CD4-positive, alpha-beta memory T cell (primary cell): ENCODE measurements around the gene FAM20A. TPM values are rescaled to one million over a fixed set of nuclear protein-coding genes. Genes with fewer than 3 reads are reported as not detected.
A peak's percentile ranks its signal among the peaks of the same experiment; 100 is the strongest.

Experiments
- CTCF ChIA-PET: fragments of 350-600 bp; sonication (Branson Sonifier 250); formaldehyde crosslinking; loops from one replicate; lab custom pipeline; 2021; ENCODE audit warnings: inconsistent platforms; ENCODE audit not compliant: partially characterized antibody; lab: Charles Lee
- POLR2A ChIA-PET: fragments of 350-600 bp; sonication (Branson Sonifier 250); formaldehyde crosslinking; loops from one replicate; lab custom pipeline; 2021; ENCODE audit not compliant: partially characterized antibody; lab: Charles Lee
- DNase-seq, 5 donors: peaks; one replicate each; pipeline versions ENCODE4 v3.0.0 to v3.0.0-alpha.2; 2020 to 2022; ENCODE audit warnings: mixed read lengths in 1 of 5
- H3K27ac ChIP-seq: one replicate; pipeline ENCODE4 v1.7.0; 2013; ENCODE audit warnings: low read depth, low read length
- H3K27me3 ChIP-seq: 2 replicates; pipeline ENCODE4 v1.7.0; 2013; ENCODE audit warnings: mild to moderate bottlenecking, low read length, moderate library complexity; ENCODE audit not compliant: insufficient read depth
- H3K36me3 ChIP-seq: 2 replicates; pipeline ENCODE4 v1.7.0; 2013; ENCODE audit warnings: mild to moderate bottlenecking, low read length, moderate library complexity; ENCODE audit not compliant: insufficient read depth
- H3K4me1 ChIP-seq: 2 replicates; pipeline ENCODE4 v1.7.0; 2013; ENCODE audit warnings: mild to moderate bottlenecking, low read length, moderate library complexity; ENCODE audit not compliant: insufficient read depth
- H3K4me3 ChIP-seq, 2 donors: one replicate each; pipeline ENCODE4 v1.7.0; 2013; ENCODE audit warnings: low read length in 2 of 2, mild to moderate bottlenecking in 1 of 2
- H3K9me3 ChIP-seq, 2 donors: one replicate each; pipeline ENCODE4 v1.7.0; 2013; ENCODE audit warnings: low read length in 2 of 2, control low read depth in 1 of 2; ENCODE audit not compliant: control insufficient read depth in 1 of 2
- H3K27ac Mint-ChIP-seq, 7 donors: one replicate each; pipeline ENCODE4 v1.8.0; 2020 to 2021; ENCODE audit warnings: mixed read lengths in 7 of 7, mild to moderate bottlenecking in 6 of 7, inconsistent platforms in 3 of 7, moderate library complexity in 3 of 7
- H3K27me3 Mint-ChIP-seq, 2 donors: one replicate each; pipeline ENCODE4 v1.8.0; 2020 to 2021; ENCODE audit warnings: mixed read lengths in 2 of 2
- H3K36me3 Mint-ChIP-seq, 2 donors: one replicate each; pipeline ENCODE4 v1.8.0; 2020 to 2021; ENCODE audit warnings: mixed read lengths in 2 of 2, inconsistent platforms in 1 of 2, mild to moderate bottlenecking in 1 of 2
- H3K4me1 Mint-ChIP-seq, 4 donors: one replicate each; pipeline ENCODE4 v1.8.0; 2020 to 2021; ENCODE audit warnings: mixed read lengths in 4 of 4, mild to moderate bottlenecking in 1 of 4
- H3K4me3 Mint-ChIP-seq, 8 donors: one replicate each; pipeline ENCODE4 v1.8.0; 2020 to 2021; ENCODE audit warnings: mixed read lengths in 8 of 8, mild to moderate bottlenecking in 7 of 8, moderate library complexity in 6 of 8, inconsistent platforms in 3 of 8
- H3K9me3 Mint-ChIP-seq, 8 donors: one replicate each; pipeline ENCODE4 v1.8.0; 2020 to 2021; ENCODE audit warnings: mixed read lengths in 8 of 8, mild to moderate bottlenecking in 5 of 8, inconsistent platforms in 3 of 8, moderate library complexity in 1 of 8
- intact Hi-C: fragments of 100-400 bp; cut with micrococcal nuclease; formaldehyde crosslinking; loops from one replicate; pipeline ENCODE4 v1.15.1; 2023
- polyA plus RNA-seq, 2 donors: library from polyadenylated mRNA; unstranded; fragments of 300-500 nt; fragmentation: Illumina TruSeq; gene quantifications; one replicate each; pipeline ENCODE4 v1.2.3, GENCODE V29; 2021
- total RNA-seq, 2 experiments: library from RNA; stranded (reverse); gene quantifications; one replicate each; pipeline ENCODE4 v1.2.3, GENCODE V29; 2021

Gene FAM20A
- total and polyA plus RNA-seq, 4 experiments from 2014 or later, result 0.08 TPM; not detected in 3

DNA sequence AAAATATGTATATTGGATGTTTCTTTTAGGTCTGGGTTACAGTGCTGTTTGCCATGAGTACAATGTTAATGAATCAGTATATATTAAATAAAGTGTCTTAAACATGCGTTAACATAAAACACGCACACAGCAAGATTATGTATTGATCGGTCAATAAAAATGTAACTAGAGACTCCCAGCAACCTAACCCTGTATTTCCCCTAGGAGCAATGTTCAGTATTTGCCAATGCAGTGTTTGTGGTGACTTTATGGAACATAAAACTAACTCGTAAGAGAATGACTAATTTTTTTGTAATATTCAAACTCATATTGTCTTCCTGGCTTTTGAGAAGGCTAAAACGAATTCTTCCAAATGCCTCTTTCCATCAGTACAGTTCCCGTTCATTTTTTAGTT is 66.5 kb downstream of the FAM20A start:
- ChIA-PET CTCF (no interaction called here), POLR2A (no interaction called here)
- Histone ChIP-seq H3K9me3 (no peaks in the 10 kb centered on the region), H3K4me1 (no peaks in the 10 kb centered on the region), H3K4me3 (no peak overlapping the region), H3K27ac (no peak overlapping the region), H3K27me3 (no peaks in the 10 kb centered on the region), H3K36me3 (peaks cover 36% of the 10 kb centered on the region)
- H3K27me3 Mint-ChIP-seq, result no peaks in the 10 kb centered on the region
- no peak overlapping the region for H3K4me3 Mint-ChIP-seq
- no peak for DNase-seq
- H3K27ac Mint-ChIP-seq, result peak overlapping the region in 1 of 7 donors; percentile 26
- H3K9me3 Mint-ChIP-seq, result no peaks in the 10 kb centered on the region
- peaks cover 0 to 4% (median 3%) of the 10 kb centered on the region in 4 donors for H3K4me1 Mint-ChIP-seq
- peaks cover 53 to 76% of the 10 kb centered on the region in 2 donors for H3K36me3 Mint-ChIP-seq
- intact Hi-C loops, result loop anchor here (10.0 kb wide), 1 partner anchor 710 kb away; no protein-coding TSS in a partner anchor

DNA sequence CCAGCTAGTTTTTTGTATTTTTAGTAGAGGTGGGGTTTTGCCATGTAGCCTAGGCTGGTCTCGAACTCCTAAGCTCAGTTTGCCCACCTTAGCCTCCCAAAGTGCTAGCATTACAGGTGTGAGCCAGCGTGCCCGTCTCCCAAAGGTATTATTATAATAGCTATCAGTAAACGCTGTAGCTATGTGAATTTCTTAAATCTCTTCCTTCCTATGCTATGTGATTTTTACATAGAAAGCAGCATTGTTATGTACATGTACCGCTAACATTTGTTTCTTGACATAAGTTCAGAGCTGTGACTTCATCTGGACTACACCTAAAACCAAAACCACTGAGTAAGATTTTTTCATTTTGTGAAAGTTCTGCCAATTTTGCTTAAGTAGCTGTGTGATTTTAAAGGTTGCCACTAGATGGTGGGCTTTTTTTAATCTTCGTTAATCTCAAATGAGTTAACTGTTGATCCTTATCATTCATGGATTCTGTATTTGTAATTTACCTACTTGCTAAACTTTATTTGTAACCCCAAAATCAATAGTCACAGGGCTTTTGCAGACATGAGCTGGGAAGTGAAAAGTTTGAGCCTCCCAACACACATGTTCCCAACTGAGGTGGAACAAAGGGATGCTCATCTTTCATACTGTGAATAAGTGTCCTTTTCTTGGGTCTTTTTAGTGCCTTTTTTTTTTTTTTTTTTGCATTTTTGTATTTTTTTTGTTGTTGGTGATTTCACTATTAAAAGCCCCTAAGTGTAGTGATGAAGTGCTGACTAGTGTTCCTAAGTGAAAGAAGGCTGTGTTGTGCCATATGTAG is 67.1 kb downstream of the FAM20A start:
- no peak overlapping the region for H3K4me3 Mint-ChIP-seq
- CTCF ChIA-PET, result no interaction called here
- no peaks in the 10 kb centered on the region for H3K27me3 Mint-ChIP-seq
- Histone ChIP-seq H3K27ac (no peak overlapping the region), H3K4me1 (no peaks in the 10 kb centered on the region), H3K27me3 (no peaks in the 10 kb centered on the region), H3K36me3 (peaks cover 42% of the 10 kb centered on the region), H3K4me3 (no peak overlapping the region), H3K9me3 (no peaks in the 10 kb centered on the region)
- H3K36me3 Mint-ChIP-seq, result peaks cover 49 to 76% of the 10 kb centered on the region in 2 donors
- H3K27ac Mint-ChIP-seq, result peak overlapping the region in 2 of 7 donors; percentile 37 to 64
- POLR2A ChIA-PET, result no interaction called here
- DNase-seq, result no peak
- H3K9me3 Mint-ChIP-seq, result no peaks in the 10 kb centered on the region
- intact Hi-C loops, result loop anchor here (10.0 kb wide), 1 partner anchor 711 kb away; no protein-coding TSS in a partner anchor
- peaks cover 0 to 4% (median 3%) of the 10 kb centered on the region in 4 donors for H3K4me1 Mint-ChIP-seq

DNA sequence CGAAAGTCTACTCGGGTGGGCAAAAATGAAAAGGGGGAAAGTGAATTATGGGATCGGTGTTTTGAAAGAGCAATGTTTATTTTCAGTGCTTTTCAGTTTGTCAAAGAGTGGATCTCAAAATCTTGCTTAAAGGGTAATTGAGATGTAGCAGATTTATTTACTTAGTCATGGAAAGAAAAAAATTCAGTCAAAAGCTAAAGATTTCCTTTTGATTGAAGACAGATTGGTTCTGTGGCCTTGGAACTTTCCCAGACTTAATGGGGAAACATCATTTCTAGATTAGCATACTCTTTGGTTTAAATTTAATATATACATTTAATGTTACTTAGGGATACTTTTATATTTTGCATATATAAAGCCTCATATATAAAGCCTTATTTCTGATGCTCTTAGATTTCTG is 68.3 kb downstream of the FAM20A start:
- intact Hi-C loops, result loop anchor here (10.0 kb wide), 1 partner anchor 712 kb away; no protein-coding TSS in a partner anchor
- Mint-ChIP-seq H3K4me1 (peaks cover 0 to 5% (median 3%) of the 10 kb centered on the region in 4 donors), H3K36me3 (peaks cover 58 to 75% of the 10 kb centered on the region in 2 donors), H3K27ac (no peak overlapping the region), H3K9me3 (no peaks in the 10 kb centered on the region), H3K4me3 (no peak overlapping the region), H3K27me3 (no peaks in the 10 kb centered on the region)
- no peaks in the 10 kb centered on the region for H3K27me3 ChIP-seq
- H3K27ac ChIP-seq, result no peak overlapping the region
- H3K9me3 ChIP-seq, result no peaks in the 10 kb centered on the region
- H3K36me3 ChIP-seq, result peaks cover 53% of the 10 kb centered on the region
- DNase-seq, result no peak
- H3K4me1 ChIP-seq, result no peaks in the 10 kb centered on the region
- ChIA-PET CTCF (no interaction called here), POLR2A (no interaction called here)
- no peak overlapping the region for H3K4me3 ChIP-seq

DNA sequence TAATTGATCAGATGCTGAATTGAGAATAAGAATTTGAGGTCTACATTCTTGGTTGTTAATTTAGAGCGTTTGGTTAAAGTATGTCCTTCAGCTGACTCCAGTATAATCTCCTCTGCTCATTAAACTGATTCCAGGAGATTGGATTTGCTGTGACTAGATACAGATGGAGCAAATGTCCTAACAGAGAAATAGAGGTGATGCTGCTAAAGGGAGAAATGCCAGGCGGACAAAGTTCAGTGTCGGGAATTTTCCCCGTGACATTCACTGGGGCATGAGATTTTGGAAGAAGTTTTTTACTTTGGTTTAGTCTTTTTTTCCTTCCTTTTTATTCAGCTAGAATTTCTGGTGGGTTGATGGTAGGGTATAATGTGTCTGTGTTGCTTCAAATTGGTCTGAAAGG is 69.9 kb downstream of the FAM20A start:
- intact Hi-C loops, result loop anchor here (10.0 kb wide), 1 partner anchor 714 kb away; no protein-coding TSS in a partner anchor
- H3K9me3 Mint-ChIP-seq, result no peaks in the 10 kb centered on the region
- DNase-seq, result no peak
- H3K4me3 Mint-ChIP-seq, result no peak overlapping the region
- peaks cover 60% of the 10 kb centered on the region for H3K36me3 ChIP-seq
- no peak overlapping the region for H3K4me3 ChIP-seq
- peaks cover 71 to 82% of the 10 kb centered on the region in 2 donors for H3K36me3 Mint-ChIP-seq
- H3K4me1 ChIP-seq, result no peaks in the 10 kb centered on the region
- no peak overlapping the region for H3K27ac ChIP-seq
- H3K4me1 Mint-ChIP-seq, result peaks cover 0 to 7% (median 5%) of the 10 kb centered on the region in 4 donors
- H3K9me3 ChIP-seq, result no peaks in the 10 kb centered on the region
- POLR2A ChIA-PET, result no interaction called here
- CTCF ChIA-PET, result no interaction called here
- H3K27ac Mint-ChIP-seq, result no peak overlapping the region
- no peaks in the 10 kb centered on the region for H3K27me3 Mint-ChIP-seq
- no peaks in the 10 kb centered on the region for H3K27me3 ChIP-seq

DNA sequence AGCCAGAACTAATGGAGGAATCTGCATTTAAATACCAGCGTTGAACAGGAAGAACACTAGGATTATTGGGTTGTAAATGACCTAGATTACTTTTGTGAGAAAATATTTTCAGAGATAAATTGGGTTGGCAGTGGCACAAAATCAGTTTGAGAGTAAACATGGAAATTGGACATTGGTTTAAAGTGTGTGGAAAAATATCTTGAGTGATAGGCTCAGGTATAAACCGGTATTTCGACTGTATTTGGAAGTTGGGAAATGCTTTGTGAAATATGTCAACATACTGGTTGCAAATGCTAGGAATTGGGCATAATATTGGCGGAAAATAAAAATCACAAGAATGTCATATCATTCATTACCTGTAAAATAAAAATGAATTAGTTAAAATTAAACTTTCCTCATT is 73.9 kb downstream of the FAM20A start:
- H3K4me1 ChIP-seq, result no peaks in the 10 kb centered on the region
- H3K36me3 ChIP-seq, result peaks cover 81% of the 10 kb centered on the region
- CTCF ChIA-PET, result interaction anchor here (0.6 kb wide), 1 partner anchor 1240 kb away, joined by 3 read pairs; no protein-coding TSS in a partner anchor
- H3K27ac ChIP-seq, result no peak overlapping the region
- no peak overlapping the region for H3K4me3 Mint-ChIP-seq
- DNase-seq, result no peak
- intact Hi-C loops, result no loop called here
- no peaks in the 10 kb centered on the region for H3K9me3 ChIP-seq
- H3K4me1 Mint-ChIP-seq, result peaks cover 5 to 8% (median 7%) of the 10 kb centered on the region in 4 donors
- H3K27me3 ChIP-seq, result no peaks in the 10 kb centered on the region
- no peaks in the 10 kb centered on the region for H3K9me3 Mint-ChIP-seq
- H3K4me3 ChIP-seq, result no peak overlapping the region
- peaks cover 75 to 88% of the 10 kb centered on the region in 2 donors for H3K36me3 Mint-ChIP-seq
- H3K27me3 Mint-ChIP-seq, result no peaks in the 10 kb centered on the region
- H3K27ac Mint-ChIP-seq, result no peak overlapping the region
- POLR2A ChIA-PET, result no interaction called here

DNA sequence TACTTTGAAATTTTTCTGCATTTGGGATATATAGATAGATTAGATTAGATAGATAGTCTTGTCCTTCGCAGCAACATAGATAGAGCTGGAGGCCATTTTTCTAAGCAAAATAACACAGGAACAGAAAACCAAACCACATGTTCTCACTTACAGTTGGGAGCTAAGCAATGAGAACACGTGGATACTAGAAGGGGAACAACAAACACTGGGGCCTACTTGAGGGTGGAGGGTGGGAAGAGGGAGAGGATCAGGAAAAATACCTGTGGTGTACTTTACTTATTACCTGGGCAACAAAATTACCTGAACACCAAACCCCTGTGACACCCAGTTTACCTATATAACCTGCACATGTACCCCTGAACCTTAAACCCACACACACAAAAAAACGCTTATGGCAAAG is 74.6 kb downstream of the FAM20A start:
- peak overlapping the region in 3 of 7 donors; percentile 23 to 71 (median 68) for H3K27ac Mint-ChIP-seq
- Histone ChIP-seq H3K27me3 (no peaks in the 10 kb centered on the region), H3K36me3 (peaks cover 83% of the 10 kb centered on the region), H3K4me3 (no peak overlapping the region), H3K27ac (no peak overlapping the region), H3K4me1 (no peaks in the 10 kb centered on the region), H3K9me3 (no peaks in the 10 kb centered on the region)
- ChIA-PET CTCF (no interaction called here), POLR2A (no interaction called here)
- DNase-seq, result no peak
- H3K4me3 Mint-ChIP-seq, result no peak overlapping the region
- peaks cover 77 to 90% of the 10 kb centered on the region in 2 donors for H3K36me3 Mint-ChIP-seq
- H3K9me3 Mint-ChIP-seq, result no peaks in the 10 kb centered on the region
- H3K27me3 Mint-ChIP-seq, result no peaks in the 10 kb centered on the region
- H3K4me1 Mint-ChIP-seq, result peaks cover 9 to 12% (median 11%) of the 10 kb centered on the region in 4 donors
- intact Hi-C loops, result no loop called here

DNA sequence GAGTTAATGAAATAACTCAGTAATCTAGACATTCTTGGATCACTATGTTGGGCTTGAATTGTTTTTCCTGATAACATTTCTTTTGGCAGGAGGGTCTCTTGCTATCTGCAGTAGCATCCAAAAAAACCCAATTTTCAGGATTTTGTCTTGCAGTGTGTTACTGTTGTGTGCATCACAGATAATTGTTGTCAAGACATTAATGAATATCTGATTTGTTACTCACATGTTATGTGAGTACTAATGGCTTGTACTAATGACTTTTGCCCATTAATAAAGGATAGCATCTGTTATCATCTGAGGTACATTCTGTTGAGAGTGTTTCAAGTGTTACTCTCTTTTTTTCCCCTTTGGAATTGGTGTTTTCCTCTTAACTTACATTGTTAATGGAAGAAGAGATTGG is 78.9 kb downstream of the FAM20A start:
- CTCF ChIA-PET, result no interaction called here
- intact Hi-C loops, result no loop called here
- peaks cover 23 to 40% (median 29%) of the 10 kb centered on the region in 4 donors for H3K4me1 Mint-ChIP-seq
- Histone ChIP-seq H3K36me3 (peaks cover 47% of the 10 kb centered on the region), H3K27me3 (no peaks in the 10 kb centered on the region), H3K4me3 (no peak overlapping the region), H3K4me1 (peaks cover 5% of the 10 kb centered on the region), H3K27ac (no peak overlapping the region), H3K9me3 (no peaks in the 10 kb centered on the region)
- DNase-seq, result no peak
- H3K27ac Mint-ChIP-seq, result peak overlapping the region in 2 of 7 donors; percentile 8 to 43
- no peaks in the 10 kb centered on the region for H3K27me3 Mint-ChIP-seq
- POLR2A ChIA-PET, result no interaction called here
- no peaks in the 10 kb centered on the region for H3K9me3 Mint-ChIP-seq
- no peak overlapping the region for H3K4me3 Mint-ChIP-seq
- peaks cover 67 to 83% of the 10 kb centered on the region in 2 donors for H3K36me3 Mint-ChIP-seq
